ENCODE results near the gene RNF34.

The RNF34 gene

GRCh38 chr12:121466794-121467637 is 67.1 kb downstream of the RNF34 start:
- peak; percentile 89 for DNase-seq (ENCODE audit: low spot score)

GRCh38 chr12:121467638-121468498 is 68.0 kb downstream of the RNF34 start:
- no peak for DNase-seq (ENCODE audit: low spot score)

- DNase-seq (ENCODE audit: low spot score) = no peak
Observed at GRCh38 chr12:121468499-121468801, 68.5 kb downstream of the RNF34 start.

- no peak for DNase-seq (ENCODE audit: low spot score)
Observed at GRCh38 chr12:121470751-121471150, 70.8 kb downstream of the RNF34 start.

- no peak for DNase-seq (ENCODE audit: low spot score)
Observed at GRCh38 chr12:121472150-121472905, 72.4 kb downstream of the RNF34 start.
